ENCODE data around the gene ATG4C.

The ATG4C gene

GRCh38 chr1:62841587-62842169 is 57.7 kb downstream of the ATG4C start:
- peak; percentile 31 for DNase-seq (ENCODE audit: extremely low read depth, low read depth)

GRCh38 chr1:62844030-62844429 is 60.1 kb downstream of the ATG4C start:
- DNase-seq (ENCODE audit: extremely low read depth, low read depth) = no peak
- TF ChIP-seq CTCF (IDR thresholded peaks at IDR 0.05; ENCODE audit: low read depth, low read length) = no peak

More at GRCh38 chr1:62841587-62842169, 57.7 kb downstream of the ATG4C start:
- peak; percentile 57 for TF ChIP-seq CTCF (IDR thresholded peaks at IDR 0.05; ENCODE audit: low read depth, low read length)

- DNase-seq (ENCODE audit: extremely low read depth, low read depth) = no peak
- TF ChIP-seq CTCF (IDR thresholded peaks at IDR 0.05; ENCODE audit: low read depth, low read length) = no peak
Observed at GRCh38 chr1:62849031-62849430, 65.1 kb downstream of the ATG4C start.

GRCh38 chr1:62852253-62852652 is 68.3 kb downstream of the ATG4C start:
- no peak for TF ChIP-seq CTCF (IDR thresholded peaks at IDR 0.05; ENCODE audit: low read depth, low read length)
- DNase-seq (ENCODE audit: extremely low read depth, low read depth) = no peak

- no peak for TF ChIP-seq CTCF (IDR thresholded peaks at IDR 0.05; ENCODE audit: low read depth, low read length)
- DNase-seq (ENCODE audit: extremely low read depth, low read depth) = no peak
Observed at GRCh38 chr1:62856960-62857359, 73.0 kb downstream of the ATG4C start.

GRCh38 chr1:62869217-62869754 is 85.4 kb downstream of the ATG4C start:
- no peak for TF ChIP-seq CTCF (IDR thresholded peaks at IDR 0.05; ENCODE audit: low read depth, low read length)
- no peak for DNase-seq (ENCODE audit: extremely low read depth, low read depth)

- DNase-seq (ENCODE audit: extremely low read depth, low read depth) = no peak
- TF ChIP-seq CTCF (IDR thresholded peaks at IDR 0.05; ENCODE audit: low read depth, low read length) = no peak
Observed at GRCh38 chr1:62870148-62870547, 86.2 kb downstream of the ATG4C start.

Measured in AG09319 (cell line).